ENCODE results near the gene GRIN1. TPM values are rescaled to one million over a fixed set of nuclear protein-coding genes. Genes with fewer than 3 reads are reported as not detected.

The GRIN1 gene
- total RNA-seq, 1 donor from 2014 or later = 29.8 TPM

DNA sequence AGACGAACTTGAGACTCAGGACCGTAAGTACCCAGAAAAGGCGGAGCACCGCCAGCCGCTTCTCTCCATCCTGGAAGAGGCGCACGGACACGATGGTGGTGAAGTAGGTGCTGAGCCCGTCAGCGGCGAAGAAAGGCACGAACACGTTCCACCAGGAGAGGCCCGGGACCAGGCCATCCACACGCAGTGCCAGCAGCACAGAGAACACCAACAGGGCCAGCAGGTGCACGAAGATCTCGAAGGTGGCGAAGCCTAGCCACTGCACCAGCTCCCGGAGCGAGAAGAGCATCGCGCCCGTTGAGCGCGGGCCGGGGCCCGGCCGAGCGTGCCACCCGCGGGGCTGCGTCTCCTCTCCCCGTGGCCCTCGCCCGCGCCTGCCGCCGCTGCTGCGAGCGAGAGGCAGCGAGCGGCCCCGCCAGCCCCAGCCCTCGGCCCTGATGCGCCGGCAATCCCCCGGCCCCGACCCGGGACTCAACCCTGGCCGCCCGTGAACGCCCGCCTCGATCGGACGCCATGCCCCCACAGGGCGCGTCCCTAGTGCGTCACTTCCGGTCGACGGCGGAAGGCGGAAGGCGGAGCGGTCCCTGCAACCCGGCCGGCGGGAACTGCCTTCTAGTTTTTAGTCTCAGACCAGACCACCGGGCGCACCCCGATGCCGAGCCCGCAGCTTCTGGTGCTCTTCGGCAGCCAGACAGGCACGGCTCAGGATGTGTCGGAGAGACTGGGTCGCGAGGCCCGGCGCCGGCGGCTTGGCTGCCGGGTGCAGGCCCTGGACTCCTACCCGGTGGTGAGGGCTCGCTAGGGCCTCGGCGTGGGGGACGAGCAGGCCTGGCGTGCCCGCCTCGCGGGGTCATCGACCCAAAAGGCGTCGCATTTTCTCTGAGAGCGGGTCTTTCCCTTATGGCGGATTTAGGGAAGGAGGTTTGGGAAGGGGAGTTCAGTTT lies 66.4 kb downstream of the GRIN1 start, which contains the start of the genes NDOR1 and TMEM203:
NDOR1 (plus strand) TSS at position 575 of the 944 bp plus-strand sequence; CDS start at position 653, 78 bp downstream.
TMEM203 (minus strand) TSS at position 523 of the 944 bp plus-strand sequence; CDS start at position 289, 234 bp downstream.
- FAIRE-seq (no peak), DNase-seq (ENCODE audit: low spot score in 2 of 2) (peak; percentile 99 to 100)

DNA sequence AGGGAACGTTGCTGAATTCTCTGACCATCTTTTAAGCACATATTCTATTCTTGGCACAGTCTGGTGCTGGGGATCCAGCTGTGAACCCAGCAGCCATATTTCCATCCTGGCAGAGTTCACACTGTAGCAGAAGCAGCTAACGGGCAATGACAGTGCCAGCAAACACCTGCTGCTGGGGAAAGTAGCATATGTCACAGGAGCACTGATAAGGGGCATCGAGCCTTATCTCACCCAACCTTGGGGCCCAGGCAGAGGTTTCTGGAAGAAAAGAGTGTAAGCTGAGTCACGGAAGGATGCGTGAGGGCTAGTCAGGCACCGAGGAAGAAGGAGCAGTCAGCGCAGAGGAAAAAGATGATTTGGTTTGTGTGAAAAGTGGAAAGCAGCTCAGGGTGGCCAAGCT lies 67.6 kb downstream of the GRIN1 start:
- DNase-seq (ENCODE audit: low spot score in 2 of 2) (no peak), FAIRE-seq (no peak)

DNA sequence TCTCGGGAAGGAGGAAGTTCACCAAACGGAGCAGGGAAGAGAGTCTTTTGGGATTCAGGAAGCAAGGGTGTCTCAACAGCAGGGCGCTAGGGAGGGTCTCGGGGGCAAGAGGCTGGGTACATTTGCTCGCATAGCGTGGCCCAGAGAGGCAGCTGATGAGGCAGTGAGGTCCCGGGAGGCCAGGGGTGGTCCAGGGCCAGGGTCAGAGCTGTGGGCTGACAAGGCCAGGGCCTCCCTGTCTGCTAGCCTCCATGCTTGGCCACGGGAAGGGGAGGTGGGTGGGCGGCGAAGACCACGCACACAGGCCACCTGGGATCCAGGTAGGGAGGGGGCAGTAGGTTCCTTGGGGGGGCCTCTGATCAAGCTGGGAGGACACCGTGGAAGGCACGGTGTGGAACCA lies 72.6 kb downstream of the GRIN1 start:
- no peak for FAIRE-seq
- DNase-seq (ENCODE audit: low spot score in 2 of 2) = no peak

DNA sequence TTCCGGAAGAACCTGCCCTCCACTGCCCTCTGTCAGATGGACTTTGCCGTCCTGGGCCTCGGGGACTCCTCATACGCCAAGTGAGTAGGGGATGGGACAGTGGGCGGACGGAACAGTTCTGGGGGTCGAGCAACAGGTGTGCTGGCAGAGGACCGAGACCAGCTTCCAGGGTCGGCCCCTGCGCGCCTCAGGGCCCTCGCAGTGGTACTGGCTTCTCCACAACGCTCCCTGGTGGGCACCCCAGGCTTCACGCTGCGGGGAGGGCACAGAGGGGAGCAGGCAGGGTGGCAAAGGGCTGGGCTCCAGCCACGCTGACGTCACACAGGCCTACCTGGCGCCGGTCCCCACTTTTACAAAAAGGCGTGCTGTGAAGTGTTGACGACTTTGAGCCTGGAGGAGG lies 73.6 kb downstream of the GRIN1 start:
- FAIRE-seq = no peak

DNA sequence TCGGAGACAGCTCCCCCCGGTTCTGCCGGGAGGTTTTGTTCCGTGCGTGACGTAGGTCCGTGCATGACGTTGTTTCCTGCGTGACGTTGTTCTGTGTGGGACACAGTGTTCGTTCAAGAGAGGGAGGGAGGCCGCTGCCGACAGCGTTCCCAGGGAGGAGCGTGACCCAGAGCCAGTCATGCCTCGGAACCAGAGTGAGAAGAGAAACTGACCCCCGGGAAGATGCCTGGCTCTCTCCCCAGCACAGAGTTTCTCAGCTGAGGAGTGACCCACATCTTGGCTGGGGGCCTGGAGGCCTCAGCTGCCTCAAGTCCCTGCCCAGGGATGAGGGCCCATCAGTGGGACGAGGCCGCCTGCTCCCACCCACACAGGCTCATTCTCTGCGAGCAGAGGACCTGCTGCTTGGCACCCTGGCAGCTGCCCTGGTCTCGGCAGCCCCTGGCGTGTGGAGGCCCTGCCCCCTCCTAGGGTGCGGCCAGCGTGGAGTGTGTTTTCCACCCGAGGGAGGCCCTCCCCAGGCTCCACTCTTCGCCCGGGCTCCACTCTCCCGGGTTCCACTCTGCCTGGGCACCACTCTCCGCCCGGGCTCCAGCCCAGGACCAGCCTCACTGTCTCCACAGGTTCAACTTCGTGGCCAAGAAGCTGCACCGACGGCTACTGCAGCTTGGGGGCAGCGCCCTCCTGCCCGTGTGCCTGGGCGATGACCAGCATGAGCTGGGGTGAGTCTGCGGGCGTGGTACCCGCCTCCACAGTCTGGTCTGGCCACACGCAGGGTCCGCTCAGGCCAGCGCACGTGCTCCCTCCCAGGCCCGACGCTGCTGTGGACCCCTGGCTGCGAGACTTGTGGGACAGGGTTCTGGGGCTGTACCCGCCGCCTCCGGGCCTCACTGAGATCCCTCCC lies 74.5 kb downstream of the GRIN1 start:
- FAIRE-seq (no peak), DNase-seq (ENCODE audit: low spot score in 2 of 2) (no peak)

More for the DNA sequence above, 73.6 kb downstream of the GRIN1 start:
- DNase-seq (ENCODE audit: low spot score in 2 of 2) = no peak

DNA sequence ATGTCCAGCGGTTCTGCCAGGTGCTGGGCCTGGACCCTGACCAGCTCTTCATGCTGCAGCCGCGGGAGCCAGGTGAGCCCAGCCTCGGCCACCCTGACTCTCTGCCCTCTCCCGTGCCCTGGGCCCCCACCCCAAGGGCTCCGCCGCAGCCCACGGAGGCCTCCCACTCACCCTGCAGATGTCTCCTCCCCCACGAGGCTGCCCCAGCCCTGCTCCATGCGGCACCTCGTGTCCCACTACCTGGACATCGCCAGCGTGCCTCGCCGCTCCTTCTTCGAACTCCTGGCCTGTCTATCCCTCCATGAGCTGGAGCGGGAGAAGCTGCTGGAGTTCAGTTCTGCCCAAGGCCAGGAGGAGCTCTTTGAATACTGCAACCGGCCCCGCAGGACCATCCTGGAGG lies 75.7 kb downstream of the GRIN1 start:
- DNase-seq (ENCODE audit: low spot score in 2 of 2) (no peak), FAIRE-seq (no peak)

DNA sequence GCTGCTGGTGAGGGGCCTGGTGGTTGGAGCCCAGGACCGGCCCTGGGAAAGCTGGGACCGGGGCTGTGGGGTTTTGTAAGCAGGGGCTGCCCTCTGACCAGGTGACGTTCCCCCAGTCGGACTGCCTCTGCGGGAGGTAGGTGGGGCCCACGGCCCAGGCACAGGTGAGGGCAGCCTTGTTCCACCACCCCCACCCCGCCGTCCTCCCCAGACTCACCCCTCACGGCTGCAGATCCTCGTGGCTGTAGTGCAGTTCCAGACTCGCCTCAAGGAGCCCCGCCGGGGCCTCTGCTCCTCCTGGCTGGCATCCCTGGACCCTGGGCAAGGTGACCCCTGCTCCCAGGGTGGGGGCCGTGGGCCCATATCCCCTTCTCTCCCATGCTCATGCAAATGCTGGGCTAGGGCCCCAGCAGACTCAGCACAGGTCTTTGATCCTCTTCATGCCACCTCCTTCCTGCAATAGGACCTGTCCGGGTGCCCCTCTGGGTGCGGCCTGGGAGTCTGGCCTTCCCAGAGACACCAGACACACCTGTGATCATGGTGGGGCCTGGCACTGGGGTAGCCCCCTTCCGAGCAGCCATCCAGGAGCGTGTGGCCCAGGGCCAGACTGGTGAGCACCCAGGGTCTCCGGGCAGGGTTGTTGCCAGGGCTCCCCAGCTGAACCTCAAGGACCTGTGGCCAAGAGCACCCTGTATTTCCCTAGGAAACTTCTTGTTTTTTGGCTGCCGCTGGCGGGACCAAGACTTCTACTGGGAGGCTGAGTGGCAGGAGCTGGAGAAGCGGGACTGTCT lies 76.4 kb downstream of the GRIN1 start:
- DNase-seq (ENCODE audit: low spot score in 2 of 2) = no peak
- no peak for FAIRE-seq

DNA sequence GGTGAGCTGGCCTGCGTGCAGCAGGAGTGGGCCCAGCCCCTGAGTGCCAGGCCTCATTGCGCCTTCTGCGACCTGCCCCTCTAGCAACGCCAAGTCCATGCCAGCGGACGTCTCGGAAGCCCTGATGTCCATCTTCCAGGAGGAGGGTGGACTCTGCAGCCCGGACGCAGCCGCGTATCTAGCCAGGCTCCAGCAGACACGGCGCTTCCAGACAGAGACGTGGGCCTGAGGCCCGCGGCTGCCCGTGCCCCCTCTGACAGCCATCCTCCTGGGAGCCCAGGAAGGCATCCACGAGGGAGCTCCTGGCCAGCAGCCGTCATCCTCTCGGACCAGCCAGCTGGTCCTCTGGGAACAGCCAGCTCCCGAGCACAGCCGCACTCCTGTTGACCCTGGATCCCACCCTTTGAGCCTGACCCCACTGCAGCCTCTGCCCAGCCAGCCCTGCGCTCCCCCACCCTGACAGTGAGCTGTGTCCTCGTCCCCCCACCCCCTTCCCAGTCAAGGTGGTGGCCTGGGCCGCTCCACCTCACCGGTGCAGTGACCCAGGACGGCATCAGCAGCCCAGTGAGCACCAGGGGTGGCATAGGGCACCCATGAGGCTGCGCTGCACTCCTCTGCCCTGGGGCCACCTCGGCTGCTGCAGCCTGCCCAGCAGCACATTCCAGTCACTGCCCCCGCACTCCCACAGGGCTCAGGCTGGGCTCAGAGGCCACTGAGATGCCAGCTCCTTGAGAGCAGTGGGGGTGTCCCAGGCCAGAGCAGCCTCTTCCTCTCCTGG lies 77.4 kb downstream of the GRIN1 start:
- FAIRE-seq = no peak

DNA sequence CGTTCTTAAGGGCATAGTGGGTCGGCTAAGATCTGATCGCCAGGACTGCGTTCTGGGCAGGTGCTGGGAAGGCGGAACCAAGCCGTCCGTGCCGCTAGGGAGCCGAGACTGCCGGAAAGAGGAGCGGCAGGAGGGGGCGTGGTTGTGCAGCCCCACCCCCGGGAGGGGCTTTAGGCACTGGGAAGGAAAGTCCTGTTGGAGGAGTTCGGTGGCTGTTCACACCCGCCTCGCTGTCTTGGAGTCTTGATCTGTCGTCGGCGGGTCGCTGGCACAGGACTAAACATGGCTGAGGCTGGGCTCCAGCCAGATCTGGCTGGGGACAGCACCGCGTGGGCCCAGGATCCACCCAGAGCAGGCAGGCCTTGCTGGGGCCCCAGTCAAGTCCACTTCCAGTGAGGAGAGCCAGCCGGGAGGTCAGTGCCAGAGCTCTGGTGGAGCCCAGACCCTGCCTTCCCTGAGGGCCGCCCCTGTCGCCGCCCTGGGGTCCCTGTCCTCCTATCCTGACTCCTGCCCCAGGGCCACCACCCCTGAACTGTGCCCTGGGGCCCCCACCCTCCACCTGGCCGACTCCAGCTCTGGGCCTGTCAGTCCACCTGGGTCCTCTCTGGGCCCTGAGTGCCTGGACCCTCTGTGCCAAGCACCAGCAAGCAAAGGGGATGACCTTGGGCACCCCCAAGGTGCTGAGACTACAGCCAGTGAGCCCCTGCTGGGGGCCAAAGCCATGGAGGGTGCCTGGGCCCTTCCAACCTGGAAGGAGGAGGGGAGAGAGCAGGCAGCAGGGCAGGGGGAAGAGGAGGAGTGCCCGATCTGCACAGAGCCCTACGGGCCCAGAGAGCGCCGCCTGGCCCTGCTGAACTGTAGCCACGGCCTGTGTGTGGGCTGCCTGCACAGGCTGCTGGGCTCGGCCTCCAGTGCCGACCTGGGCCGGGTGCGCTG lies 78.6 kb downstream of the GRIN1 start:
- DNase-seq (ENCODE audit: low spot score in 2 of 2) (peak in 1 of 2 donors; percentile 69), FAIRE-seq (no peak)

More for the DNA sequence above, 77.4 kb downstream of the GRIN1 start:
- no peak for DNase-seq (ENCODE audit: low spot score in 2 of 2)

DNA sequence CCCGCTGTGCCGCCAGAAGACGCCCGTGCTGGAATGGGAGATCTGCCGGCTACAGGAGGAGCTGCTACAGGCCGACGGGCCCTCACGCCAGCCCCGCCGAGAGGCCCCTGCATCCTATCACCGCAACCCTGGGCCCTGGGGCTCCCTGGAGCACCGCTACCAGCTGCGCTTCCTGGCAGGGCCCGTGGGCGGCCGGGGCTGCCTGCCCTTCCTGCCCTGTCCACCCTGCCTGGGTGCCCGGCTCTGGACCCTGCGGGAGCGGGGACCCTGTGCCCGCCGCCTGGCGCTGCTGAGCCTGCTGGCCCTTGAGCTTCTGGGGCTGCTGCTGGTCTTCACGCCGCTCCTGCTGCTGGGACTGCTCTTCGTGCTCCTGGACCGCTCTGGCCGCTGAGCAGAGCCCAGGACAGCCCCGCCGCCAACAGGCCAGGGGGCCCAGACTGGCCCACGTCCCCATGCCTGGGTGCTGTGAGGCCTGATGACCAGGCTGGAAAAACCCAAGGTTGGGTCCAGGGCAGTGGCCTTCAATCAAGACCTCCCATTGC lies 79.3 kb downstream of the GRIN1 start:
- DNase-seq (ENCODE audit: low spot score in 2 of 2) (no peak), FAIRE-seq (no peak)

Small RNA genes lying within 50 kb of the gene (small RNA-seq; reads per million reads assigned to genes)
- not detected for gene MIR3621
- gene RF00153 = not detected

Other genes starting within 250 kb of the GRIN1 start
- 62.4 TPM for gene FBXW5, start 194.4 kb upstream of the GRIN1 start, total RNA-seq
- not detected for gene C8G, start 193.9 kb upstream of the GRIN1 start, total RNA-seq
- gene LCN12, start 186.9 kb upstream of the GRIN1 start, total RNA-seq = not detected
- 61.1 TPM for gene PTGDS, start 161.7 kb upstream of the GRIN1 start, total RNA-seq
- gene LCNL1, start 156.2 kb upstream of the GRIN1 start, total RNA-seq = 0.82 TPM
- gene PAXX, start 146.7 kb upstream of the GRIN1 start, total RNA-seq = 13.5 TPM
- not detected for gene CLIC3, start 142.6 kb upstream of the GRIN1 start, total RNA-seq
- 20.8 TPM for gene ABCA2, start 110.9 kb upstream of the GRIN1 start, total RNA-seq
- not detected for gene FUT7, start 107.1 kb upstream of the GRIN1 start, total RNA-seq
- gene NPDC1, start 93.0 kb upstream of the GRIN1 start, total RNA-seq = 16.3 TPM
- 0.82 TPM for gene ENTPD2, start 85.1 kb upstream of the GRIN1 start, total RNA-seq
- gene SAPCD2, start 68.6 kb upstream of the GRIN1 start, total RNA-seq = 1.2 TPM
- 0.41 TPM for gene UAP1L1, start 61.6 kb upstream of the GRIN1 start, total RNA-seq
- gene MAN1B1, start 52.2 kb upstream of the GRIN1 start, total RNA-seq = 42.0 TPM
- 38.3 TPM for gene DPP7, start 24.4 kb upstream of the GRIN1 start, total RNA-seq
- 0.41 TPM for gene LRRC26, start 30.9 kb downstream of the GRIN1 start, total RNA-seq
- gene TMEM210, start 32.9 kb downstream of the GRIN1 start, total RNA-seq = not detected
- gene ANAPC2, start 49.4 kb downstream of the GRIN1 start, total RNA-seq = 22.4 TPM
- gene SSNA1, start 49.5 kb downstream of the GRIN1 start, total RNA-seq = 24.5 TPM
- 6.1 TPM for gene TPRN, start 61.6 kb downstream of the GRIN1 start, total RNA-seq
- 34.2 TPM for gene TMEM203, start 66.5 kb downstream of the GRIN1 start, total RNA-seq
- 3.3 TPM for gene NDOR1, start 66.5 kb downstream of the GRIN1 start, total RNA-seq
- 0.82 TPM for gene RNF208, start 83.1 kb downstream of the GRIN1 start, total RNA-seq
- gene CYSRT1, start 86.0 kb downstream of the GRIN1 start, total RNA-seq = under 0.01 TPM
- gene RNF224, start 88.3 kb downstream of the GRIN1 start, total RNA-seq = not detected
- not detected for gene SLC34A3, start 91.7 kb downstream of the GRIN1 start, total RNA-seq
- gene TUBB4B, start 102.1 kb downstream of the GRIN1 start, total RNA-seq = 92.5 TPM
- not detected for gene STPG3, start 112.1 kb downstream of the GRIN1 start, total RNA-seq
- 36.7 TPM for gene NELFB, start 116.2 kb downstream of the GRIN1 start, total RNA-seq
- gene TOR4A, start 138.6 kb downstream of the GRIN1 start, total RNA-seq = 0.41 TPM
- gene NRARP, start 163.1 kb downstream of the GRIN1 start, total RNA-seq = 3.7 TPM

Measured in frontal cortex (tissue), 4 donors.